Measurements from ENCODE around the gene RNF26.

Gene RNF26

GRCh38 chr11:119356349-119357031, 22.2 kb downstream of the RNF26 start:
- peak; percentile 85 for DNase-seq

- no peak for DNase-seq
Measured at GRCh38 chr11:119357074-119357473, 22.7 kb downstream of the RNF26 start.

GRCh38 chr11:119359365-119360214, 25.3 kb downstream of the RNF26 start:
- no peak for DNase-seq

DNA sequence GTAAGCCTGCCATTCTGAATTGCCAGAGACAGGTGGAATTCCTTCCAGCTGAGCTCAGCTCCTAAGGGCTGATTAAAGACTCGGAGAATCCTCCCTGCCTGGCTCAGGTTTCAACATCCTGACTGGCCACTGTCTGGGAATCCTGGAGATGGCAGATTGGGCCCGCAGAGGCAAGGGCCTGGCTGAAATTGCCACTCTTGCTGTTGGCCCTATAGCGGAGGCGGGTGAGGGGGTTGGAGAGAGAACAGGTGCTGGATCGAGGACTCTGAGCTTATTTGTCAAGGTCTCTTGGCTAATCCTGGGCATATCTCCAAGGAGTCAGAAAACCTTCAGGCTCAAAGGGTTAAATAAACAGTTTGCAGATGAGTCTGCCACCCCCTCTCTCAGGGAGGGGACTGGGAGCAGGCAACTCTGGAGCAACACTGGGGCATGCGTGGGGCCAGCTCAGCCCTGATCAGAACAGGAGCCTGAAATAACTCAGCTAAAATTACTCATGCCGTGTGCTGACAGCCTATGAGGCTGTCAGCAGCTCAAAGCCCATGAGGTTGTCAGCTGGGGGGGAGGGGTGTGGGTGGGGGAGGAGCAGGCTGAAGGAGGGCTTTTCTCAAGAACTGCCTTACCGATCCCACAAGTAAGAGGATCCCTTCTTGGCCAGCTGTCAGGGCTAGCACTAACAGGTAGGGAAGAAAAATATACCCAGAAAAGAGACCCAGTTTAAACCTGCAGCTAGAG, 26.9 kb downstream of the RNF26 start:
- DNase-seq: peak; percentile 97

- no peak for DNase-seq
Measured at GRCh38 chr11:119361941-119362725, 27.8 kb downstream of the RNF26 start.

DNA sequence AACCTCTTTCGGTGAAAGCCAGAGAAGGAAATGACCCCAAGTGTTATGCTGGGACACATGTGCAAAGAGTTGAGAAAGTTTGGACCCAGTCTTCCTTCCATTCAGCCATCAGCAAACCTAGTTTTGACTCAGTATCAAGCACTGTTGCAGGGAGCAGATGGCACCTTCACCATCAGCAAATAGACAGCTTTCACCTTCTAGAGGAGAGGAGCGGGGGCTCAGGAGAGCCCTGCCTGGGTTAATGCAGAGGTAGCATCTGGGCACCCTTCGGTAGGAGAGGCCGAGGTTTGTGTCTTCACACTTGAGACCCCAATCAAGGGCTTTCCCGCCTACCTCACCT, 28.4 kb downstream of the RNF26 start:
- DNase-seq: no peak

DNA sequence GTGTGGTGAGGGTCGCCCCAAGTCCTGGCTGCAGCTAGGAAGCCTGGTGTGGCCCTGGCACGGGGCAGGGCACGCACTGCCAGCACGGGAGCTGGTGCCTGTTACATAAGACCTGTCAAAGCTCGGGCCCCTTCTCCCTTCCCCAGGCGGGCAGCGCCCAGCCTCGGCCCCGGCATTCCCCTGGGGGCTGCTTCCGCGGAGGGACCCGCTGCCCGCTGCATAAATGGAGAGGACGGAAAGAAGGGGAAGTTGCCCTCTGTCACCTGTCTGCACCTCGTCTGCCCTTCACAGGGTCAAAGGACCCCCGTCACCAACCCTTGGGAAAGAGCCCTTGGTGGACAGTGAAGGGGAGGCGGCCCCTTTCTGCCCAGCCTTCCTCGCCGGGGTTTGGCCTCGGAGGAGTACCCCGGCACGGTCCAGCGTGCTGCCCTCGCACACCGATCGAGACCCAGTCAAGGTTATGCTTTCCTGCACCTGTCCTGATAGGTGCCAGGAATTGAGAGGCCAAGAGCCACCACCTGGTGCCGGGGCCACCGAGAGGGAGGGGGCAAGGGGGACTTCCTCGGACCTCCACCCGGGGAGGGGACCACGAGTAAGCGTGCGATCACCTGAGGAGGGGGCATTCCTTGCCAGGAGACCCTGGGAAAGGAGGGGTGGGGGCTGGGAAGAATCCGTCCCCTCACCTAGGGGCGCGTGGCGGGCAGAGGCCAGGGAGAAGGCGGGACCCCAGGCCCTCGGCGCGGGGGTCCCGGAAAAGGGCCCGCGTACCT, 28.9 kb downstream of the RNF26 start:
- DNase-seq: no peak

- peak; percentile 23 for DNase-seq
Measured at GRCh38 chr11:119363851-119364590, 29.7 kb downstream of the RNF26 start.

GRCh38 chr11:119365071-119365591, 30.8 kb downstream of the RNF26 start:
- no peak for DNase-seq

GRCh38 chr11:119366690-119367620, 32.6 kb downstream of the RNF26 start:
- DNase-seq: no peak

GRCh38 chr11:119367661-119368120, 33.4 kb downstream of the RNF26 start:
- DNase-seq: no peak

DNA sequence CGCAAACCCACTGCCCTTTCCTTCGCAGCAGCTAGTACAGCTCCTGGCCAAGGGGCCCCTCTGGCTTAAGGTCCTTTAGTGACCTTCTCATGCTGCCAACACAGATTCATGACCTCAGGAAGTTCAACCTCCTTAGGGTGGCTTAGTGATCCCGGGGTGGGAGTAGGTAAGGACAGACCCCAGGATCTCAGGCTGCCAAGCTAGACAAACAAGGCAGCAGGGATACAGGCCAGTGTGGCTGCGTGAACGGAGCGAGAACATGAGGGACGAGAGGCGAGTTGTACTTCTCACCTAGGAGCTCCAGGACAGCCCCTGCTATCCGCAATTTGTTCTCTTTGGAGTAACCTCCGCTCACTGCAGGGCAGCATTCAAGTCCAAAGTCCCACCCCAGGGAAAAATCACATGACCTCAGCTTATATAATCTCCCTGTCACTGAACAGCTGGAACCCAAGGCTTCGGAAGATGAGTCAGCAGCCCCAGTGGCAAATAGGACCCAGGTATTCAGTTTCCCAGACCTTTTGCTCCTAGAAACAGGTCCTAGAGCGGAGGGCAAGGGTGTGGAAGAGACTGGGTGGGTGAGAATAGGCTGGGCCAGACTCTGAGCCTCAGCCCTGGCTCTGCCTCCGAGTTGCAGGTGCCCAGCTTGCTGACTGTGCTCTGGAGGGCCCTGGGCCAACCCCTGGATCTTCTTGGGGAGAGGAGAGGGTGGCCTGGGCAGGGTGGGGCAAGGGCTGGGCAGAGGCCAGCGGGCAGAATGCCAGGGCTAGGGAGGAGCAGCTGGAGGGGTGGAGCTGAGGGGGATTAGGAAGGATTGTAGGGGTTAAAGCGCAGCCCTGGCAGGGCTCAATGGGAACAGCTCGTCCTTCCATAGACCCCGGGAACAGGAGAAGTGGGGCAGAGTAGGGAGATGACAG, 34.1 kb downstream of the RNF26 start:
- peak; percentile 95 for DNase-seq

DNA sequence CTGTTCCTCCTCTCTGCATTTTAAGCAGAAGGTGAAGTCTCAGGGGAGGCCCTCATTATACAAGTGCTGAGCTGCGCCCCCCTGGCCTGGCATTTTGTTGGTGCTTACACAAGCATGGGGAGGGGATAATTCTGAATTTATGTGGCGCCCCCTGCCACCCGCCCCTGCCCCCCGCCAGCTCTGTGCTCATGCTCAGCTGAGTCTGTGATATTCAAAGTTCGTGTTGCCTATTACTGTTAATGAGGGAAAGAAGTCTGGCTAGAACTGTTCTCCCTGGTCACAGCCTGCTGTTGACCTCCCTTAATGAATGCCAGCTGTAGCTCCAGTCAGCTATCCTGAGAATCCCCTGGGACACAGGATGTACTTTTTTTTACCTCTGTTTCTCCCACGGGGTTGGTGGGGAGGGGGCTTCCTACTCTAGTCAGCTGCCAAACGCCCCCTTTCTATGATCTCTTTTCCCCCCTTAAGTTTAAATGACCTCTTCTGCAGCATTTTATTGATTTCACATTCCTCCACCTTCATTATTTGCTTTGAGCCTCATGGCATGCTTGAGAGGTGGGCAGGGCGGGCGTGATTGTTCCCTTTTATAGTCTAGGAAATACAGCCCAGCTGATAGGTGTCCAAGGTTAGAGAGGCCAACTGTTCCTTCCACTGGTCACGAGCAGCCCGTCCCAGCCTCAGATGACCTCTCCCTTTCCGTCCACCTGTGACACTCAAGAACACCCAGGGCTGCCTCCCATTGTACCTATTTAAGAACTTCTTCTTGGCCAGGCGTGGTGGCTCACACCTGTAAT, 35.0 kb downstream of the RNF26 start:
- DNase-seq: peak; percentile 37

GRCh38 chr11:119370486-119371046, 36.2 kb downstream of the RNF26 start:
- DNase-seq: no peak

DNA sequence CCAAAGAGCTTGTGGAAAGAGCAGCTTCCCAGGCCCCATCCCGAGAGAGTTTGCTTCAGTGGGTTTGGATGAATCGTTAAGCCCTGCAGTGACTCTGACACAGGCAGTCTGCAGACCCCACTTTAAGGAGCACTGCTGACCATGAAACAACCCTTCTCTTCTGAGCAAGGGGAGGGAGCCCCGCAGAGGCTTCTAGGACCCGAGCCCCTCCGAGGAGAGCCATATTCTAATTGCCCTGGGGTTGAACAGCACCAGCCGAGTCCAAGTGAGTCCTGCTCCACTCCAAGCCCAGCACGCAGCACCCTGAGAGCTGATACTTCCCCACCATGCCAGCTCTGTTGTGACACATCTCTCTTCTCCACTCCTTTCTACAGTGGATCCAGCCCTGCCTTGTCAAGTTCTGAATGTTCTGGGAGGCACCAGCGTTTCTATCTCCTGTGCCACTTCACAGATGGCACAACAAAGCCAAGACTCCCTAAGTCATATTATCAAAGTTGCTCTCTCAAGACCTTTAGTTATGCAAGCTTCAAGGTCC, 36.8 kb downstream of the RNF26 start:
- DNase-seq: no peak

- DNase-seq: peak; percentile 37
Measured at GRCh38 chr11:119371778-119372182, 37.5 kb downstream of the RNF26 start.
